ENCODE measurements around the gene PLEKHG4B. TPM values are rescaled to one million over a fixed set of nuclear protein-coding genes. Genes with fewer than 3 reads are reported as not detected.
"Not testable (repeated sequence)": the region's sequence is repeated elsewhere in the genome, so short reads cannot be mapped to it uniquely, and the experiment has no call there.

Gene PLEKHG4B
- total RNA-seq, 2 donors from 2014 or later = 0.03 to 0.06 TPM

- no peak for DNase-seq
- no peak for ATAC-seq
- intact Hi-C loops (cut with DNase I) = no loop called here
Observed at GRCh38 chr5:92401-93220, 643 bp downstream of the PLEKHG4B start.

- DNase-seq = no peak
- intact Hi-C loops (cut with DNase I) = no loop called here
- ATAC-seq = no peak
Observed at GRCh38 chr5:93221-93980, 1.4 kb downstream of the PLEKHG4B start.

- no peak for ATAC-seq
- intact Hi-C loops (cut with DNase I) = no loop called here
- DNase-seq = no peak
Observed at GRCh38 chr5:94113-94892, 2.3 kb downstream of the PLEKHG4B start.

GRCh38 chr5:95241-95980 lies 3.4 kb downstream of the PLEKHG4B start:
- no peak for ATAC-seq
- intact Hi-C loops (cut with DNase I) = no loop called here
- DNase-seq = no peak

GRCh38 chr5:96976-97660 lies 5.2 kb downstream of the PLEKHG4B start:
- DNase-seq (no peak), ATAC-seq (no peak)
- intact Hi-C loops (cut with DNase I) = no loop called here

GRCh38 chr5:99815-100214 lies 7.8 kb downstream of the PLEKHG4B start:
- intact Hi-C loops (cut with DNase I) = no loop called here
- no peak for ATAC-seq
- DNase-seq = no peak

GRCh38 chr5:102411-103043 lies 10.6 kb downstream of the PLEKHG4B start:
- DNase-seq = no peak
- no peak for ATAC-seq
- intact Hi-C loops (cut with DNase I) = no loop called here

GRCh38 chr5:104106-104505 lies 12.1 kb downstream of the PLEKHG4B start:
- DNase-seq; intact Hi-C loops (cut with DNase I): not testable (repeated sequence)
- ATAC-seq = peak in 1 of 2 donors; percentile 72

- intact Hi-C loops (cut with DNase I) = no loop called here
- DNase-seq (no peak), ATAC-seq (no peak)
Observed at GRCh38 chr5:104778-105296, 12.9 kb downstream of the PLEKHG4B start.

- no peak for ATAC-seq
- intact Hi-C loops (cut with DNase I) = no loop called here
- no peak for DNase-seq
Observed at GRCh38 chr5:105504-106070, 13.6 kb downstream of the PLEKHG4B start.

GRCh38 chr5:106587-106986 lies 14.6 kb downstream of the PLEKHG4B start:
- DNase-seq = no peak
- no peak for ATAC-seq
- intact Hi-C loops (cut with DNase I) = no loop called here

- ATAC-seq = no peak
- intact Hi-C loops (cut with DNase I) = no loop called here
Observed at GRCh38 chr5:107526-107925, 15.6 kb downstream of the PLEKHG4B start.

GRCh38 chr5:109826-110225 lies 17.9 kb downstream of the PLEKHG4B start:
- intact Hi-C loops (cut with DNase I) = no loop called here
- DNase-seq = no peak

More at GRCh38 chr5:107526-107925, 15.6 kb downstream of the PLEKHG4B start:
- no peak for DNase-seq

GRCh38 chr5:110270-110888 lies 18.4 kb downstream of the PLEKHG4B start:
- DNase-seq (no peak), ATAC-seq (no peak)
- intact Hi-C loops (cut with DNase I) = no loop called here

More at GRCh38 chr5:109826-110225, 17.9 kb downstream of the PLEKHG4B start:
- ATAC-seq = no peak

- intact Hi-C loops (cut with DNase I) = no loop called here
- DNase-seq = no peak
- no peak for ATAC-seq
Observed at GRCh38 chr5:111171-111570, 19.2 kb downstream of the PLEKHG4B start.

GRCh38 chr5:119486-120097 lies 27.6 kb downstream of the PLEKHG4B start:
- DNase-seq = no peak
- ATAC-seq = no peak
- intact Hi-C loops (cut with DNase I) = no loop called here

- ATAC-seq (no peak), DNase-seq (no peak)
- intact Hi-C loops (cut with DNase I) = no loop called here
Observed at GRCh38 chr5:121432-121831, 29.5 kb downstream of the PLEKHG4B start.

Measured in left cardiac atrium (tissue), 4 donors.